Activated CD4-positive, alpha-beta T cell treated with anti-CD3 and anti-CD28 coated beads, Interleukin-2, amount 10 ng/mL, durations not matched to agents 7 days and 5 days (primary cell): ENCODE results near the gene LINS1. TPM values are rescaled to one million over a fixed set of nuclear protein-coding genes. Genes with fewer than 3 reads are reported as not detected.

Source experiments
- CTCF ChIA-PET: fragments of 350-600 bp; sonication (Branson Sonifier 250); formaldehyde crosslinking; loops from one replicate; lab custom pipeline; 2021; ENCODE audit warnings: antibody characterized with exemption; lab: Charles Lee
- POLR2A ChIA-PET: fragments of 350-600 bp; sonication (Branson Sonifier 250); formaldehyde crosslinking; loops from one replicate; lab custom pipeline; 2021; ENCODE audit warnings: antibody characterized with exemption; lab: Charles Lee
- DNase-seq: peaks from one replicate; pipeline ENCODE4 v3.0.0-alpha.2; 2020
- H3K27ac Mint-ChIP-seq: one replicate; pipeline ENCODE4 v1.8.0; 2021; ENCODE audit warnings: mild to moderate bottlenecking, moderate library complexity, mixed read lengths
- H3K27me3 Mint-ChIP-seq: one replicate; pipeline ENCODE4 v1.8.0; 2021; ENCODE audit warnings: mixed read lengths
- H3K36me3 Mint-ChIP-seq: one replicate; pipeline ENCODE4 v1.8.0; 2021; ENCODE audit warnings: low read depth, mixed read lengths
- H3K4me1 Mint-ChIP-seq: one replicate; pipeline ENCODE4 v1.8.0; 2021; ENCODE audit warnings: mixed read lengths
- H3K4me3 Mint-ChIP-seq: one replicate; pipeline ENCODE4 v1.8.0; 2021; ENCODE audit warnings: mild to moderate bottlenecking, moderate library complexity, mixed read lengths
- H3K9me3 Mint-ChIP-seq: one replicate; pipeline ENCODE4 v1.8.0; 2021; ENCODE audit warnings: mixed read lengths
- total RNA-seq, 2 experiments: library from RNA; stranded (reverse); gene quantifications; one replicate each; pipeline ENCODE4 v1.2.3, GENCODE V29; 2021

The LINS1 gene
- total RNA-seq, 2 experiments from 2014 or later, result 74.2 to 79.2 TPM

DNA sequence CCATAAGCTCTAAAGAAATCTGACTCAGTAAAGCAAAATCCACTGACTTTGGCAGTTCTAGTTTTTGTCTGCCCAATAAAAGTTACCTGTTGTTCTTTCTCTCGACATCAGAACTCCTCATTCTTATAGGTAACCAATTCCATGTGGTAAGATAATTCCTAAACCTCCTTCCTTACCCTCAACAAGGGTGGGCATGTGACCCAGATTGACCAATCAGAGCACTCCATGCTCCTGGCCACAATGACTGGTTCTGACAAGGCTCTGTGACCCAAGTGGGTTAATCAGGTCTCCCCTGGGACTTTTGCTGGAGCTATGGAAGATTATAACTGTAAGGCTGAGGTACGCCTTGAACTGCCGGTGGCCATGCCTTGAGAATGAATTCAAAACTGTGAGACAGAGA is 31.7 kb downstream of the LINS1 start:
- H3K4me1 Mint-ChIP-seq, result peaks cover 46% of the 10 kb centered on the region
- H3K4me3 Mint-ChIP-seq, result peak overlapping the region; percentile 48
- DNase-seq, result no peak
- ChIA-PET POLR2A (no interaction called here), CTCF (interaction anchor here (1.3 kb wide), 1 partner anchor 45 kb away, joined by 3 read pairs; no protein-coding TSS in a partner anchor)
- peaks cover 74% of the 10 kb centered on the region for H3K36me3 Mint-ChIP-seq
- H3K27ac Mint-ChIP-seq, result peak overlapping the region; percentile 92
- H3K9me3 Mint-ChIP-seq, result peaks cover 3% of the 10 kb centered on the region
- H3K27me3 Mint-ChIP-seq, result no peaks in the 10 kb centered on the region

DNA sequence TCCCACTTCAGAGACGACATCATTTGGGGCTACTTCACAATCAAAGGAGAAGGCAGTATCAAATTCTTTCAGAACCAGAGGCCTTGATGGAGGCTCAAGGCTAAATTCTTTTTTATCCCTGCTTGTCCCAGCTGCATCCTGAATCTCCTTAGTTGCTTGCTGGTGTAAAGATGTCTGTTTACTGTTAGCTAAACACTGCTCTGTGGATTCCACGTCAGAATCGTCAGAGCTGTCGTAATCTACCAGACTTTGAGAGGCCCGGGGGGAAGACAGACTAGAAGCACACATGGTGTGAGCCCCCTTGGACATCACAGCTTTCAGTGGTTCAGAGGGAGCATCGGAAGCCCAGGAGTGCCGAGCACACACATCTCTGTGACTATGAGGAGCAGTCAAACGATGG is 32.6 kb downstream of the LINS1 start:
- H3K4me1 Mint-ChIP-seq, result peaks cover 45% of the 10 kb centered on the region
- no peak for DNase-seq
- H3K27ac Mint-ChIP-seq, result peak overlapping the region; percentile 73
- no peak overlapping the region for H3K4me3 Mint-ChIP-seq
- CTCF ChIA-PET, result no interaction called here
- POLR2A ChIA-PET, result no interaction called here
- peaks cover 72% of the 10 kb centered on the region for H3K36me3 Mint-ChIP-seq
- peaks cover 3% of the 10 kb centered on the region for H3K9me3 Mint-ChIP-seq
- no peaks in the 10 kb centered on the region for H3K27me3 Mint-ChIP-seq

DNA sequence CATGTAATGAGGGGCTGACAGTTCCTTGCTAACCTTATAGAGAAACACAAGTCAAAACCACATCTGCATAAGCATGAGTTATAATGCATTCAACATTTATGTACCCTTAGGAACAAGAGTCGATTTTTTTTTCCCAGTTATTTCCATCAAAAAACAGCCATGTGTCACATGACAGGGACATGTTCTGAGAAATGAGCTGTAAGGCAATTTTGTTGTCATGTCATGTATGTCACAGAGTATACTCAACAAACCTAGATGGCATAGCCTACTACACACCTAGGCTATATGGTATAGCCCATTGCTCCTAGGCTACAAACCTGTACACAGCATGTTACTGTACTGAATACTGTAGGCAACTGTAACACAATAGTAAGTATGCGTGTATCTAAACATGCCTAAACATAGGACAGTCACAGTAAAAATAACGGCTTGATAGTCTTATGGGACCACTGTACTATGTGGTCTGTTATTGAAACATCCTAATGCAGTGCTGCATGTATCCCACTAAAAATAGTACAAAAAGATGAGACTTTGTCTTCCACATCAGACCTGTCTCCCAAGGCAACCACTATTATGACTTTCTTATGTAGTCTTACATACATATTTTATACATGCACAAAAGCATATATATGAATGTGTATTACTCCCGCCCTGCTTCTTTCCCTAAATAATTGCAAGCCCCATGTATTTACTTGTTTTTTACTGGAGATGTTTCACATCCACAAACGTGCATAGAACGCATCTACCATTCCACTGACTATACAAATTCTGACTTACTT is 34.9 kb downstream of the LINS1 start:
- no peak for DNase-seq
- H3K36me3 Mint-ChIP-seq, result peaks cover 69% of the 10 kb centered on the region
- ChIA-PET CTCF (interaction anchor here (1.0 to 1.8 kb wide), 2 partner anchors 23 to 28 kb away, joined by 4 to 5 read pairs; no protein-coding TSS in a partner anchor), POLR2A (no interaction called here)
- peaks cover 31% of the 10 kb centered on the region for H3K4me1 Mint-ChIP-seq
- H3K9me3 Mint-ChIP-seq, result peaks cover 3% of the 10 kb centered on the region
- H3K4me3 Mint-ChIP-seq, result no peak overlapping the region
- H3K27me3 Mint-ChIP-seq, result no peaks in the 10 kb centered on the region
- no peak overlapping the region for H3K27ac Mint-ChIP-seq

DNA sequence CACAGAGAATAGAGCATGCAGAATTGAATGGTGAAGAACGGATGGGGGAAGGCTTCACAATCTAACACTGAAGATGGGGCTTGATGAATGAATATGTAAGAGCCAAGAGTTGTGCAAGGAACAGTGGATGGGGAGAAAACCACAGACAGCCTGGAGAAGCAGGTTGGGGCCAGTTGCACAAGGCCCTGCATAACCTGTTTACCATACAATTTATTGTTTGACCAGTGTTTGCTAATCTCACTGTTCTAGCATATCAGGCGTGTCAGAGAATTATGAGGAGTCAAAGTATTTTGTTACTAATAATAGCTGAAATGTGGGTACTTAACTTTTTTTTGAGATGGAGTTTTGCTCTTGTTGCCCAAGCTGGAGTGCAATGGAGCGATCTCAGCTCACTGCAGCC is 36.4 kb downstream of the LINS1 start:
- POLR2A ChIA-PET, result no interaction called here
- DNase-seq, result no peak

DNA sequence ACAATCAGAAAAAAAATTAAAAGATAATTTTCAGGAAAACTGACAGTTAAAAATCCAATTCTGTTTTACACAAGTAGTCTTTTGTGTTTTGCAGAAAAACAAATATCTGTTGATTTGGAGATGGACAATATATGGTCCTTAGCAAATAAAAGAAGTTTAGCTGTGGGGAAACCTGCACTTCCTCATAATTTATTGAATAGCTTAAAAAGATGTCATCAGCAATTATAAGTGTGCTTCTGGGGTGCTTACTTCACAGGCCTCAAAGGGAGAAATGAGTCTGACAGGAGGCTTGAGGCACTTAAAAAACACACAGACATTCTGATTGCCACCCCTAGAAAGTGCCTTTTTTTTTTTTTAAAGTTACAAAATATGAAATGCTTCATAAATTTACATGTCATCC is 41.7 kb downstream of the LINS1 start:
- peaks cover 3% of the 10 kb centered on the region for H3K4me1 Mint-ChIP-seq
- ChIA-PET POLR2A (no interaction called here), CTCF (interaction anchor here (1.9 kb wide), 1 partner anchor 210 kb away, joined by 4 read pairs; no protein-coding TSS in a partner anchor)
- peaks cover 48% of the 10 kb centered on the region for H3K36me3 Mint-ChIP-seq
- no peak overlapping the region for H3K4me3 Mint-ChIP-seq
- H3K9me3 Mint-ChIP-seq, result no peaks in the 10 kb centered on the region
- no peak for DNase-seq
- no peaks in the 10 kb centered on the region for H3K27me3 Mint-ChIP-seq
- H3K27ac Mint-ChIP-seq, result no peak overlapping the region

More for the DNA sequence above, 36.4 kb downstream of the LINS1 start:
- H3K36me3 Mint-ChIP-seq, result peaks cover 65% of the 10 kb centered on the region
- H3K4me1 Mint-ChIP-seq, result peaks cover 16% of the 10 kb centered on the region
- CTCF ChIA-PET, result interaction anchor here (1.8 kb wide), 1 partner anchor 25 kb away, joined by 4 read pairs; no protein-coding TSS in a partner anchor
- peaks cover 3% of the 10 kb centered on the region for H3K9me3 Mint-ChIP-seq
- no peaks in the 10 kb centered on the region for H3K27me3 Mint-ChIP-seq
- H3K4me3 Mint-ChIP-seq, result no peak overlapping the region
- no peak overlapping the region for H3K27ac Mint-ChIP-seq

DNA sequence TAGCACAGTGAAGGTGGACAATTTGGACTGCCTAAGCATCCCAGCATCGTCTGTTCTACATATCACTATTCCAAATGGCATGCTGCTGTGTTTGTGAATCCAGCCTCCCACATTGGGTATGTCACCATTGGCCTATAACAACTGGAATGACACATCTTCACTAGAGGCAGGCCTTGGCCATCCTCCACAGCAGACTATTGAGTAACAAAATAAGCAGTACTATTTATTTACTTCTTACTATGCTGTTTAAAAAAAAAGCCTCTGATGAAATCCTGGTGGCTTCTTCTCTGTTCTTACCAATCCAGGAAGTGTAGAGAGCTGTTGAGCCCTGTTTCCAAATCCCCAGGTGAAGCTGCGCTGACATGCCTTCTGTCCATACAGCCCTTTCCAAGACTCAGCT is 42.7 kb downstream of the LINS1 start:
- POLR2A ChIA-PET, result no interaction called here
- no peaks in the 10 kb centered on the region for H3K27me3 Mint-ChIP-seq
- CTCF ChIA-PET, result interaction anchor here (0.8 kb wide), 1 partner anchor 1446 kb away, joined by 3 read pairs; no protein-coding TSS in a partner anchor
- no peak for DNase-seq
- H3K27ac Mint-ChIP-seq, result no peak overlapping the region
- H3K36me3 Mint-ChIP-seq, result peaks cover 46% of the 10 kb centered on the region
- H3K4me3 Mint-ChIP-seq, result no peak overlapping the region
- no peaks in the 10 kb centered on the region for H3K4me1 Mint-ChIP-seq
- no peaks in the 10 kb centered on the region for H3K9me3 Mint-ChIP-seq

DNA sequence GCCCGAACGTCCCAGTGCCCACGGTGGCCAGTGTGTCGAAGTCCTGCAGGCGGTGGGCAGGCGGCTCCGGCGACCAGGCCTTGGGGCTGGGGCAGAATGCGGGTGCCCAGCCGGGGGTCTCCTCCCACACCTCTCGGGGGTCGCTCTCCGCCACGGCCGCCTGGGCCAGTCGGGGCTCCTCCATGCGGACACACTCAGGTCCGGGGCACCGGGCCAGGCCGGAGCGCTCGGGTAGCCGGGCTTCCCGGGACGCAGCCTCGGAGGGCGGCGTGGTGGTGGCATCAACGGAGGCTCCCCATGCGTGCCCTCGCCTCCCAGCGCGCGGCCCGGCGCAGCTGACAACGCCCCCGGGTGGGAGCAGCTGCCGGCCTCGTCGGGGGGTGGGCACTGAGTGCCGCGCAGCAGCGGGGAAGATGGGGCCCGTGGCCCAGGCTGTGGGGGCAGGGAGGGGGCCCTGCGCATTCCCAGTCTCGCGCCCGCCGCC is 43.2 kb downstream of the LINS1 start:
- CTCF ChIA-PET, result no interaction called here
- Mint-ChIP-seq H3K9me3 (no peaks in the 10 kb centered on the region), H3K4me3 (no peak overlapping the region), H3K4me1 (no peaks in the 10 kb centered on the region), H3K27ac (no peak overlapping the region), H3K27me3 (no peaks in the 10 kb centered on the region), H3K36me3 (peaks cover 46% of the 10 kb centered on the region)
- POLR2A ChIA-PET, result no interaction called here
- DNase-seq, result no peak

DNA sequence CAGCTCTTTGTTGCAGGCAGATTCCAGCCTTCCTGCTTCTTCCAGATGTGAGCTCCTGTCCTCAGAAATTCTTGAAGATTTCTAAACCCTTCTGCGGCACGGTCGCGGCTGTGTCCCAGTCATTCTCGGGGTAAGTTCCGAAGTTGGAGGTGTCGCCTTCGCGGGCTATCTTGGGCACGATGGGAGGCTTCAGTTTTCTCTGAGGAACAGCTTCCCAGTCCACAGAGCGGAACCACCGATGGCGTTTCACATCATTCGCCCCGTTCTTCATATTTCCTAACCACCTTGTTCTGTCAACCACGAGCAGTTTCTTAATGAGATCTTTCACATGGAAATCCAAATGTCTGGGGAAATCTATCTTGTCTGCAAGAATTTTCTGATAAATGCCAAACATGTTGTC is 48.5 kb downstream of the LINS1 start:
- CTCF ChIA-PET, result no interaction called here
- Mint-ChIP-seq H3K4me3 (no peak overlapping the region), H3K36me3 (peaks cover 51% of the 10 kb centered on the region), H3K27ac (no peak overlapping the region), H3K4me1 (no peaks in the 10 kb centered on the region), H3K9me3 (peaks cover 9% of the 10 kb centered on the region), H3K27me3 (no peaks in the 10 kb centered on the region)
- no peak for DNase-seq
- POLR2A ChIA-PET, result no interaction called here

DNA sequence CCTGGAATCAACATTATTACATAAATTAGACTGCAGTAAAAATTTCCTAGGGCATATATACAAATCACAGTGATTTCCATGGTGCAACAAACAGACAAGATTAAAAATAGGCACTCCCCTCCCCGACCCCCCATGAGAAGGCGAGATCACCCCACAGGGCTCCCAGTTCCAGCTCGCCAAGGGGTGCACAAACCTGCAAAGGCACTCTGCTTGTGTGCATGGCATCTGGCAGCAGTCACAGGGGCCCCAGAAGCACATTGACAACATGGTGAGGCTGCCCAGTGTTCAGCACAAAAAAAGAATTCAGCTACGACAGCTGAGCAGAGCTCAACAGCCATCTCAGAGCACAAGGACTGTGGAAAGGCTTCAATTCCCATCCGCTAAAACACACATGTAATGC is 54.0 kb downstream of the LINS1 start:
- no peak overlapping the region for H3K4me3 Mint-ChIP-seq
- H3K9me3 Mint-ChIP-seq, result peaks cover 8% of the 10 kb centered on the region
- no peak for DNase-seq
- peaks cover 26% of the 10 kb centered on the region for H3K36me3 Mint-ChIP-seq
- ChIA-PET POLR2A (no interaction called here), CTCF (no interaction called here)
- peaks cover 3% of the 10 kb centered on the region for H3K4me1 Mint-ChIP-seq
- no peaks in the 10 kb centered on the region for H3K27me3 Mint-ChIP-seq
- H3K27ac Mint-ChIP-seq, result no peak overlapping the region

DNA sequence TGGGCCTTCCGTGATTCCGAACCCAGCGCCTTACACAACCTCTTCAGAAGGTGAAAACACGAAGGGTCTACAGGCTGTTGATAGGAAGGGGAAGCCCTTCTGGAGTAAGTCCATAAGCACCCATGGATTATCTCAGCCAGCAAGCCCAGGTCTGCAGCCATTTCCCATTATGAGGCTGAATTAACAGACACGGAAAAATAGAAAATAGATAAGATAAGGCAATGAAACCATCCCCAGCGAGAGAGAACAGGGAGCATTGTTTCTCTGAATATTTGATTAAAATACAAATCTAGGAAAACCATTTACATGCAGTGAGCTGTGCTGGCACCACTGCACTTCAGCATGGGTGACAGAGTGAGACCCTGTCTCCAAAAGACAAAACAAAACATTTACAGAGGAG is 57.0 kb downstream of the LINS1 start:
- Mint-ChIP-seq H3K27ac (no peak overlapping the region), H3K4me1 (peaks cover 3% of the 10 kb centered on the region), H3K27me3 (no peaks in the 10 kb centered on the region), H3K4me3 (no peak overlapping the region), H3K9me3 (peaks cover 3% of the 10 kb centered on the region), H3K36me3 (peaks cover 3% of the 10 kb centered on the region)
- ChIA-PET CTCF (no interaction called here), POLR2A (no interaction called here)
- DNase-seq, result no peak

DNA sequence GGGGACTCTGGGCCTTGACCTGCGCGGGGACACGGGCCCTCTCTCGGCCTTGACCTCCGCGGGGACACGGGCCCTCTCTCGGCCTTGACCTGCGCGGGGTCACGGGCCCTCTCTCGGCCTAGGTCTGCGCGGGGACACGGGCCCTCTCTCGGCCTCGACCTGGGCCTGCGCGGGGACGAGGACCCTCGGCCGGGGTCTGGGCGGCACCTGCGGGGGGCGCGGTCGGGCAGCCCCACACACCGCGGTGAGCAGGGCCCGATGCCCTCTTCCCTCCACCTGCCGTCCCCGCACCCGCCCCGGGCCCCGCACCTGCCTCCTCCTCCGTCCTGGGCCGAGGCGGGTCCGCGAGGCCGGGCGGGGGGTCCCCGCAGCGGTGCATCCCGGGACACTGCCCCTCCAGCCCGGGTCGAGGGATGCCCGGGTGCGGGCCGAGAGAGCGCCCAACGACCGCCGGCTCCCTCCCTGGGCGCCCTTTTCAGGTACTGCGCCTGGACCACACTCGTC is 57.6 kb downstream of the LINS1 start:
- H3K36me3 Mint-ChIP-seq, result peaks cover 3% of the 10 kb centered on the region
- H3K4me1 Mint-ChIP-seq, result peaks cover 3% of the 10 kb centered on the region
- no peak overlapping the region for H3K4me3 Mint-ChIP-seq
- no peaks in the 10 kb centered on the region for H3K27me3 Mint-ChIP-seq
- CTCF ChIA-PET, result no interaction called here
- POLR2A ChIA-PET, result no interaction called here
- H3K9me3 Mint-ChIP-seq, result peaks cover 3% of the 10 kb centered on the region
- DNase-seq, result no peak
- no peak overlapping the region for H3K27ac Mint-ChIP-seq

DNA sequence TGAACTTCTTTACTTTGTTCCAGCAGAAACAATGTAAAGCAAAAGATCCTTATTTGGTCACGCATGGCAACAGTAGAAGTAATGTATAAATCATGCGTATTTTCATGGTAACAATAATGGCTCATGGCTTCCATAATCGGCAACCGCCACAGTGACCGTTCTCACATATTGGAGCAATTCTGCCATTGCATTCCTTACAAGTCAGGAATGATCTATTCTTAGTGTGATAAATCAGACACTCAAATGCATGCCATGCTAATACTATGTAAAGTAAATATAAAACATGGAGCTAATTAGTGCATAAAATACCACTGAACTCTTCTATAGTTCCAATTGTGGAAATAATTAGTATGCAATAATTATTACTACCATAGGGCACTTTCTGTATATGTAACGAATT is 59.7 kb downstream of the LINS1 start:
- Mint-ChIP-seq H3K27me3 (no peaks in the 10 kb centered on the region), H3K36me3 (peaks cover 8% of the 10 kb centered on the region), H3K9me3 (peaks cover 13% of the 10 kb centered on the region), H3K4me1 (peaks cover 3% of the 10 kb centered on the region), H3K4me3 (no peak overlapping the region), H3K27ac (no peak overlapping the region)
- ChIA-PET POLR2A (no interaction called here), CTCF (no interaction called here)
- DNase-seq, result no peak

DNA sequence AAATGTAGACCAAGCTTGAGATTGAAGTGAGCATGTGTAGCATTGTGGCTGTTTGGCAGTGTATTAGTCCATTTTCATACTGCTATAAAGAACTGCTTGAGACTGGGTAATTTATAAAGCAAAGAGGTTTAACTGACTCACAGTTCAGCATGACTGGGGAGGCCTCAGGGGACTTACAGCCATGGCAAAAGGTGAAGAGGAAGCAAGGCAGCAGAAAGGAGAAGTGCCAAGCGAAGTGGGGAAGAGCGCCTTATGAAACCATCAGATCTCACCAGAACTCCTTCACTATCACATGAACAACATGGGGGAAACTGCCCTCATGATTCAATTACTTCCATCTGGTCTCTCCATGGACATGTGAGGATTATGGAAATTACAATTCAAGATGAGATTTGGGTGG is 64.7 kb downstream of the LINS1 start:
- ChIA-PET POLR2A (no interaction called here), CTCF (no interaction called here)
- peaks cover 13% of the 10 kb centered on the region for H3K9me3 Mint-ChIP-seq
- H3K27ac Mint-ChIP-seq, result no peak overlapping the region
- no peaks in the 10 kb centered on the region for H3K4me1 Mint-ChIP-seq
- H3K36me3 Mint-ChIP-seq, result peaks cover 8% of the 10 kb centered on the region
- H3K4me3 Mint-ChIP-seq, result no peak overlapping the region
- no peak for DNase-seq
- H3K27me3 Mint-ChIP-seq, result no peaks in the 10 kb centered on the region
